CD14-positive monocyte (primary cell): ENCODE results near the gene SLC66A3. TPM values are rescaled to one million over a fixed set of nuclear protein-coding genes. Genes with fewer than 3 reads are reported as not detected.
A peak's percentile ranks its signal among the peaks of the same experiment; 100 is the strongest.

ENCODE experiments used
- DNase-seq, 3 donors: peaks; one replicate each; pipeline ENCODE4 v3.0.0-alpha.2; 2011 to 2022
- H2AFZ ChIP-seq: 2 replicates; pipeline ENCODE4 v1.6.0; 2012; ENCODE audit warnings: mild to moderate bottlenecking, low read depth, low read length, inconsistent platforms; ENCODE audit not compliant: insufficient read depth, poor library complexity, severe bottlenecking
- H3K27ac ChIP-seq, 2 donors: 1 replicate in 1 of 2; 2 replicates in 1 of 2; pipeline ENCODE4 v1.5.1; 2012 to 2013; ENCODE audit warnings: low read length in 2 of 2, control low read depth in 1 of 2, inconsistent platforms in 1 of 2, low read depth in 1 of 2, mild to moderate bottlenecking in 1 of 2
- H3K27me3 ChIP-seq, 2 donors: one replicate each; pipeline versions ENCODE4 v1.6.0 to v1.6.1; 2011 to 2013; ENCODE audit warnings: low read length in 2 of 2; ENCODE audit not compliant: control insufficient read depth in 2 of 2, insufficient read depth in 2 of 2
- H3K36me3 ChIP-seq, 2 donors: replicated peaks in 1 of 2; 1 replicate in 1 of 2; 2 replicates in 1 of 2; pipeline versions ENCODE4 v1.5.1 to v1.6.1; 2012 to 2013; ENCODE audit warnings: low read length in 2 of 2, control low read depth in 1 of 2, inconsistent platforms in 1 of 2, mild to moderate bottlenecking in 1 of 2; ENCODE audit not compliant: insufficient read depth in 2 of 2, control insufficient read depth in 1 of 2
- H3K4me1 ChIP-seq, 2 donors: 1 replicate in 1 of 2; 2 replicates in 1 of 2; pipeline versions ENCODE4 v1.5.1 to v1.6.1; 2012 to 2013; ENCODE audit warnings: low read length in 2 of 2, control low read depth in 1 of 2, inconsistent platforms in 1 of 2, mild to moderate bottlenecking in 1 of 2, moderate library complexity in 1 of 2; ENCODE audit not compliant: insufficient read depth in 2 of 2, control insufficient read depth in 1 of 2
- H3K4me2 ChIP-seq: replicated peaks from 2 replicates; pipeline ENCODE3; 2012; ENCODE audit warnings: low read length, moderate library complexity, mild to moderate bottlenecking; ENCODE audit not compliant: poor library complexity, severe bottlenecking; ENCODE audit errors: extremely low read depth
- H3K4me3 ChIP-seq, 3 experiments: fragments of 200-600 bp in 1 of 3; sonication (generic) in 1 of 3; replicated peaks in 1 of 3; 1 replicate in 2 of 3; 2 replicates in 1 of 3; pipeline ENCODE4 v1.5.1; 2011 to 2013; ENCODE audit warnings: low read length in 3 of 3, mild to moderate bottlenecking in 3 of 3, control low read depth in 2 of 3, low read depth in 2 of 3, inconsistent platforms in 1 of 3, moderate library complexity in 1 of 3
- H3K79me2 ChIP-seq: 2 replicates; pipeline ENCODE4 v1.6.0; 2012; ENCODE audit warnings: mild to moderate bottlenecking, control low read depth, inconsistent platforms, low read length, moderate library complexity; ENCODE audit not compliant: insufficient read depth
- H3K9ac ChIP-seq: 2 replicates; pipeline ENCODE4 v1.6.0; 2017; ENCODE audit warnings: low read length, mild to moderate bottlenecking; ENCODE audit not compliant: insufficient read depth, poor library complexity, severe bottlenecking
- H3K9me3 ChIP-seq, 2 donors: replicated peaks in 1 of 2; 1 replicate in 1 of 2; 2 replicates in 1 of 2; pipeline versions ENCODE4 v1.5.1 to v1.6.1; 2012 to 2013; ENCODE audit warnings: low read length in 2 of 2, control low read depth in 1 of 2; ENCODE audit not compliant: control insufficient read depth in 1 of 2, insufficient read depth in 1 of 2
- H4K20me1 ChIP-seq: 2 replicates; pipeline ENCODE4 v1.6.0; 2012; ENCODE audit warnings: mild to moderate bottlenecking, low read length, control low read depth, moderate library complexity; ENCODE audit not compliant: insufficient read depth
- H3K27ac Mint-ChIP-seq, 7 donors: one replicate each; pipeline ENCODE4 v1.8.0; 2020; ENCODE audit warnings: mild to moderate bottlenecking in 7 of 7, mixed read lengths in 7 of 7, moderate library complexity in 6 of 7, inconsistent platforms in 2 of 7
- H3K27me3 Mint-ChIP-seq, 3 donors: one replicate each; pipeline ENCODE4 v1.8.0; 2021 to 2022; ENCODE audit warnings: low read depth in 3 of 3, mild to moderate bottlenecking in 3 of 3, mixed read lengths in 3 of 3, moderate library complexity in 3 of 3, inconsistent platforms in 1 of 3
- H3K36me3 Mint-ChIP-seq, 2 donors: one replicate each; pipeline ENCODE4 v1.8.0; 2020; ENCODE audit warnings: mixed read lengths in 2 of 2, inconsistent platforms in 1 of 2, mild to moderate bottlenecking in 1 of 2
- H3K4me1 Mint-ChIP-seq: one replicate; pipeline ENCODE4 v1.8.0; 2020; ENCODE audit warnings: mild to moderate bottlenecking, mixed read lengths
- H3K4me3 Mint-ChIP-seq, 2 donors: one replicate each; pipeline ENCODE4 v1.8.0; 2020; ENCODE audit warnings: mild to moderate bottlenecking in 2 of 2, mixed read lengths in 2 of 2, moderate library complexity in 1 of 2
- H3K9me3 Mint-ChIP-seq, 7 donors: one replicate each; pipeline ENCODE4 v1.8.0; 2020 to 2022; ENCODE audit warnings: mixed read lengths in 7 of 7, mild to moderate bottlenecking in 6 of 7, moderate library complexity in 6 of 7, inconsistent platforms in 2 of 7
- CTCF ChIP-seq: fragments of 200-600 bp; IDR thresholded peaks from one replicate; pipeline ENCODE4 v1.8.0; 2022; ENCODE audit warnings: antibody characterized with exemption, mild to moderate bottlenecking
- WGBS: methylation state at CpG from one replicate; pipeline ENCODE4 v1.1.5; 2013; ENCODE audit warnings: missing lambda C conversion rate; ENCODE audit not compliant: insufficient coverage; 5-methylcytosine and 5-hydroxymethylcytosine counted together
- intact Hi-C, 2 donors: fragments of 100-400 bp; cut with micrococcal nuclease; formaldehyde crosslinking; loops; one replicate each; pipeline versions ENCODE4 v1.15.0 to v1.15.1; 2023
- polyA plus RNA-seq, 3 donors: library from polyadenylated mRNA; depleted of rRNA in 1 of 3; unstranded in 2 of 3; stranded (reverse) in 1 of 3; fragments of 300-500 nt in 2 of 3; fragments of >200 nt in 1 of 3; fragmentation: Illumina TruSeq in 2 of 3; gene quantifications; 1 replicate in 2 of 3; 2 replicates in 1 of 3; pipeline ENCODE4 v1.2.3, GENCODE V29; 2012 to 2021

The SLC66A3 gene
- polyA plus RNA-seq, 3 donors: 51.8 to 188 (median 169) TPM

- Histone ChIP-seq H4K20me1 (no peaks in the 10 kb centered on the region), H3K36me3 (peaks cover 8 to 19% of the 10 kb centered on the region in 2 donors), H3K9me3 (no peaks in the 10 kb centered on the region), H3K9ac (no peak overlapping the region), H3K79me2 (no peaks in the 10 kb centered on the region), H3K4me2 (peak overlapping the region; percentile 71), H3K4me1 (peaks cover 40% of the 10 kb centered on the region in 2 donors), H2AFZ (peak overlapping the region; percentile 63), H3K4me3 (peak overlapping the region in 1 of 3 experiments; percentile 61), H3K27me3 (no peaks in the 10 kb centered on the region), H3K27ac (peak overlapping the region; percentile 74 to 85)
- intact Hi-C loops: no loop called here
- Mint-ChIP-seq H3K27me3 (no peaks in the 10 kb centered on the region), H3K36me3 (peaks cover 27 to 48% of the 10 kb centered on the region in 2 donors), H3K4me1 (peaks cover 40% of the 10 kb centered on the region), H3K27ac (peak overlapping the region; percentile 87 to 96 (median 89)), H3K4me3 (peak overlapping the region; percentile 53 to 81), H3K9me3 (peaks cover 0 to 4% (median 0%) of the 10 kb centered on the region in 7 donors)
- no peak for TF ChIP-seq CTCF
- WGBS: 8% methylated on average over 6 of the region's 6 CpGs
- peak in 2 of 3 donors; percentile 12 to 26 for DNase-seq
Observed at GRCh38 chr2:11175293-11175795, 20.1 kb downstream of the SLC66A3 start.

GRCh38 chr2:11177871-11178690, 22.8 kb downstream of the SLC66A3 start:
- H3K4me1 ChIP-seq: peaks cover 40% of the 10 kb centered on the region in 2 donors
- intact Hi-C loops: no loop called here
- peak overlapping the region; percentile 15 for H2AFZ ChIP-seq
- H3K36me3 Mint-ChIP-seq: peaks cover 30 to 52% of the 10 kb centered on the region in 2 donors
- peaks cover 0 to 2% (median 0%) of the 10 kb centered on the region in 7 donors for H3K9me3 Mint-ChIP-seq
- peak overlapping the region in 1 of 2 donors; percentile 73 for H3K27ac ChIP-seq
- no peaks in the 10 kb centered on the region for H3K9me3 ChIP-seq
- no peak for DNase-seq
- no peak overlapping the region for H3K4me2 ChIP-seq
- H4K20me1 ChIP-seq: no peaks in the 10 kb centered on the region
- peaks cover 12 to 43% of the 10 kb centered on the region in 2 donors for H3K36me3 ChIP-seq
- peak overlapping the region in 2 of 7 donors; percentile 21 to 51 for H3K27ac Mint-ChIP-seq
- 0% methylated on average over 1 of the region's 5 CpGs for WGBS
- H3K4me3 ChIP-seq: no peak overlapping the region
- no peak overlapping the region for H3K9ac ChIP-seq
- H3K79me2 ChIP-seq: no peaks in the 10 kb centered on the region
- no peak for TF ChIP-seq CTCF
- H3K27me3 ChIP-seq: no peaks in the 10 kb centered on the region
- H3K27me3 Mint-ChIP-seq: no peaks in the 10 kb centered on the region
- H3K4me3 Mint-ChIP-seq: no peak overlapping the region
- peaks cover 40% of the 10 kb centered on the region for H3K4me1 Mint-ChIP-seq
